ENCODE measurements around the gene PRRC2B.

PRRC2B gene

GRCh38 chr9:131517761-131518190, 123.9 kb downstream of the PRRC2B start:
- H3K9me3 ChIP-seq (ENCODE audit: control insufficient read depth in 5 of 5, low read length in 5 of 5), result no peaks in the 10 kb centered on the region
- peaks cover 0 to 97% (median 90%) of the 10 kb centered on the region in 5 donors for H3K36me3 ChIP-seq (ENCODE audit: control insufficient read depth in 5 of 5, insufficient read depth in 5 of 5, low read length in 5 of 5)
- H3K9ac ChIP-seq (ENCODE audit: low read length in 5 of 5), result no peak overlapping the region
- H3K27ac ChIP-seq (ENCODE audit: low read depth, low read length), result no peak overlapping the region
- no peak overlapping the region for H3K4me3 ChIP-seq (ENCODE audit: low read depth in 1 of 5, low read length in 5 of 5)
- no peaks in the 10 kb centered on the region for H3K27me3 ChIP-seq (ENCODE audit: control insufficient read depth in 5 of 5, insufficient read depth in 4 of 5, low read length in 5 of 5)
- no peaks in the 10 kb centered on the region for H3K4me1 ChIP-seq (ENCODE audit: control insufficient read depth in 5 of 5, insufficient read depth in 5 of 5, low read length in 5 of 5)

- H3K27me3 ChIP-seq (ENCODE audit: control insufficient read depth in 5 of 5, insufficient read depth in 4 of 5, low read length in 5 of 5), result no peaks in the 10 kb centered on the region
- H3K27ac ChIP-seq (ENCODE audit: low read depth, low read length), result no peak overlapping the region
- no peak overlapping the region for H3K9ac ChIP-seq (ENCODE audit: low read length in 5 of 5)
- no peaks in the 10 kb centered on the region for H3K4me1 ChIP-seq (ENCODE audit: control insufficient read depth in 5 of 5, insufficient read depth in 5 of 5, low read length in 5 of 5)
- no peak overlapping the region for H3K4me3 ChIP-seq (ENCODE audit: low read depth in 1 of 5, low read length in 5 of 5)
- H3K36me3 ChIP-seq (ENCODE audit: control insufficient read depth in 5 of 5, insufficient read depth in 5 of 5, low read length in 5 of 5), result peaks cover 0 to 97% (median 90%) of the 10 kb centered on the region in 5 donors
- H3K9me3 ChIP-seq (ENCODE audit: control insufficient read depth in 5 of 5, low read length in 5 of 5), result no peaks in the 10 kb centered on the region
Observed at GRCh38 chr9:131518553-131518952, 124.7 kb downstream of the PRRC2B start.

- Histone ChIP-seq H3K36me3 (ENCODE audit: control insufficient read depth in 5 of 5, insufficient read depth in 5 of 5, low read length in 5 of 5) (peaks cover 0 to 97% (median 94%) of the 10 kb centered on the region in 5 donors), H3K27ac (ENCODE audit: low read depth, low read length) (no peak overlapping the region)
Observed at GRCh38 chr9:131520503-131520902, 126.6 kb downstream of the PRRC2B start.

GRCh38 chr9:131521203-131521602, 127.3 kb downstream of the PRRC2B start:
- H3K9ac ChIP-seq (ENCODE audit: low read length in 5 of 5), result peak overlapping the region in 1 of 5 donors; percentile 14
- H3K4me3 ChIP-seq (ENCODE audit: low read depth in 1 of 5, low read length in 5 of 5), result no peak overlapping the region
- H3K27me3 ChIP-seq (ENCODE audit: control insufficient read depth in 5 of 5, insufficient read depth in 4 of 5, low read length in 5 of 5), result no peaks in the 10 kb centered on the region
- peaks cover 0 to 97% (median 95%) of the 10 kb centered on the region in 5 donors for H3K36me3 ChIP-seq (ENCODE audit: control insufficient read depth in 5 of 5, insufficient read depth in 5 of 5, low read length in 5 of 5)
- H3K4me1 ChIP-seq (ENCODE audit: control insufficient read depth in 5 of 5, insufficient read depth in 5 of 5, low read length in 5 of 5), result no peaks in the 10 kb centered on the region
- no peak overlapping the region for H3K27ac ChIP-seq (ENCODE audit: low read depth, low read length)
- no peaks in the 10 kb centered on the region for H3K9me3 ChIP-seq (ENCODE audit: control insufficient read depth in 5 of 5, low read length in 5 of 5)

More at GRCh38 chr9:131520503-131520902, 126.6 kb downstream of the PRRC2B start:
- Histone ChIP-seq H3K9me3 (ENCODE audit: control insufficient read depth in 5 of 5, low read length in 5 of 5) (no peaks in the 10 kb centered on the region), H3K9ac (ENCODE audit: low read length in 5 of 5) (no peak overlapping the region), H3K4me1 (ENCODE audit: control insufficient read depth in 5 of 5, insufficient read depth in 5 of 5, low read length in 5 of 5) (no peaks in the 10 kb centered on the region), H3K27me3 (ENCODE audit: control insufficient read depth in 5 of 5, insufficient read depth in 4 of 5, low read length in 5 of 5) (no peaks in the 10 kb centered on the region), H3K4me3 (ENCODE audit: low read depth in 1 of 5, low read length in 5 of 5) (no peak overlapping the region)

- H3K36me3 ChIP-seq (ENCODE audit: control insufficient read depth in 5 of 5, insufficient read depth in 5 of 5, low read length in 5 of 5), result peaks cover 0 to 97% (median 95%) of the 10 kb centered on the region in 5 donors
- H3K27me3 ChIP-seq (ENCODE audit: control insufficient read depth in 5 of 5, insufficient read depth in 4 of 5, low read length in 5 of 5), result no peaks in the 10 kb centered on the region
- no peak overlapping the region for H3K4me3 ChIP-seq (ENCODE audit: low read depth in 1 of 5, low read length in 5 of 5)
Observed at GRCh38 chr9:131521822-131522221, 127.9 kb downstream of the PRRC2B start.

GRCh38 chr9:131522257-131523085, 128.6 kb downstream of the PRRC2B start:
- H3K9ac ChIP-seq (ENCODE audit: low read length in 5 of 5), result no peak overlapping the region
- H3K27me3 ChIP-seq (ENCODE audit: control insufficient read depth in 5 of 5, insufficient read depth in 4 of 5, low read length in 5 of 5), result no peaks in the 10 kb centered on the region
- no peak overlapping the region for H3K27ac ChIP-seq (ENCODE audit: low read depth, low read length)
- peaks cover 0 to 100% (median 95%) of the 10 kb centered on the region in 5 donors for H3K36me3 ChIP-seq (ENCODE audit: control insufficient read depth in 5 of 5, insufficient read depth in 5 of 5, low read length in 5 of 5)
- no peaks in the 10 kb centered on the region for H3K4me1 ChIP-seq (ENCODE audit: control insufficient read depth in 5 of 5, insufficient read depth in 5 of 5, low read length in 5 of 5)
- no peak overlapping the region for H3K4me3 ChIP-seq (ENCODE audit: low read depth in 1 of 5, low read length in 5 of 5)
- H3K9me3 ChIP-seq (ENCODE audit: control insufficient read depth in 5 of 5, low read length in 5 of 5), result no peaks in the 10 kb centered on the region

More at GRCh38 chr9:131521822-131522221, 127.9 kb downstream of the PRRC2B start:
- Histone ChIP-seq H3K9me3 (ENCODE audit: control insufficient read depth in 5 of 5, low read length in 5 of 5) (no peaks in the 10 kb centered on the region), H3K9ac (ENCODE audit: low read length in 5 of 5) (no peak overlapping the region), H3K4me1 (ENCODE audit: control insufficient read depth in 5 of 5, insufficient read depth in 5 of 5, low read length in 5 of 5) (no peaks in the 10 kb centered on the region), H3K27ac (ENCODE audit: low read depth, low read length) (no peak overlapping the region)

- no peak overlapping the region for H3K4me3 ChIP-seq (ENCODE audit: low read depth in 1 of 5, low read length in 5 of 5)
- H3K27ac ChIP-seq (ENCODE audit: low read depth, low read length), result no peak overlapping the region
- peaks cover 0 to 100% (median 91%) of the 10 kb centered on the region in 5 donors for H3K36me3 ChIP-seq (ENCODE audit: control insufficient read depth in 5 of 5, insufficient read depth in 5 of 5, low read length in 5 of 5)
Observed at GRCh38 chr9:131523086-131523388, 129.2 kb downstream of the PRRC2B start.

GRCh38 chr9:131523451-131524435, 129.9 kb downstream of the PRRC2B start:
- Histone ChIP-seq H3K4me3 (ENCODE audit: low read depth in 1 of 5, low read length in 5 of 5) (no peak overlapping the region), H3K36me3 (ENCODE audit: control insufficient read depth in 5 of 5, insufficient read depth in 5 of 5, low read length in 5 of 5) (peaks cover 0 to 100% (median 92%) of the 10 kb centered on the region in 5 donors), H3K9ac (ENCODE audit: low read length in 5 of 5) (no peak overlapping the region)

More at GRCh38 chr9:131523086-131523388, 129.2 kb downstream of the PRRC2B start:
- no peaks in the 10 kb centered on the region for H3K9me3 ChIP-seq (ENCODE audit: control insufficient read depth in 5 of 5, low read length in 5 of 5)
- no peaks in the 10 kb centered on the region for H3K4me1 ChIP-seq (ENCODE audit: control insufficient read depth in 5 of 5, insufficient read depth in 5 of 5, low read length in 5 of 5)
- no peaks in the 10 kb centered on the region for H3K27me3 ChIP-seq (ENCODE audit: control insufficient read depth in 5 of 5, insufficient read depth in 4 of 5, low read length in 5 of 5)
- H3K9ac ChIP-seq (ENCODE audit: low read length in 5 of 5), result no peak overlapping the region

GRCh38 chr9:131524665-131525315, 130.9 kb downstream of the PRRC2B start:
- Histone ChIP-seq H3K4me3 (ENCODE audit: low read depth in 1 of 5, low read length in 5 of 5) (no peak overlapping the region), H3K27ac (ENCODE audit: low read depth, low read length) (no peak overlapping the region), H3K9ac (ENCODE audit: low read length in 5 of 5) (no peak overlapping the region), H3K9me3 (ENCODE audit: control insufficient read depth in 5 of 5, low read length in 5 of 5) (no peaks in the 10 kb centered on the region), H3K27me3 (ENCODE audit: control insufficient read depth in 5 of 5, insufficient read depth in 4 of 5, low read length in 5 of 5) (no peaks in the 10 kb centered on the region), H3K4me1 (ENCODE audit: control insufficient read depth in 5 of 5, insufficient read depth in 5 of 5, low read length in 5 of 5) (peaks cover 1 to 4% (median 4%) of the 10 kb centered on the region in 5 donors), H3K36me3 (ENCODE audit: control insufficient read depth in 5 of 5, insufficient read depth in 5 of 5, low read length in 5 of 5) (peaks cover 0 to 100% (median 91%) of the 10 kb centered on the region in 5 donors)

More at GRCh38 chr9:131523451-131524435, 129.9 kb downstream of the PRRC2B start:
- H3K27ac ChIP-seq (ENCODE audit: low read depth, low read length), result no peak overlapping the region
- no peaks in the 10 kb centered on the region for H3K9me3 ChIP-seq (ENCODE audit: control insufficient read depth in 5 of 5, low read length in 5 of 5)
- H3K27me3 ChIP-seq (ENCODE audit: control insufficient read depth in 5 of 5, insufficient read depth in 4 of 5, low read length in 5 of 5), result no peaks in the 10 kb centered on the region
- H3K4me1 ChIP-seq (ENCODE audit: control insufficient read depth in 5 of 5, insufficient read depth in 5 of 5, low read length in 5 of 5), result no peaks in the 10 kb centered on the region

Data from subcutaneous abdominal adipose tissue (tissue), 5 donors.